GM12892 (cell line): ENCODE results near the gene FBXL13. TPM values are rescaled to one million over a fixed set of nuclear protein-coding genes. Genes with fewer than 3 reads are reported as not detected.
A peak's percentile ranks its signal among the peaks of the same experiment; 100 is the strongest.
"Not testable (repeated sequence)": the region's sequence is repeated elsewhere in the genome, so short reads cannot be mapped to it uniquely, and the experiment has no call there.

Source experiments
- DNase-seq: peaks from one replicate; pipeline ENCODE4 v3.0.0; 2011; ENCODE audit not compliant: insufficient read length
- FAIRE-seq: peaks from 2 replicates; lab custom pipeline; 2011; peaks lifted over from hg19 to GRCh38; lab: Jason Lieb, UNC
- POLR2A ChIP-seq: IDR thresholded peaks from 2 replicates; pipeline ENCODE4 v1.6.1; 2011; ENCODE audit warnings: low read depth, low read length, control low read depth
- POLR2AphosphoS5 ChIP-seq: IDR thresholded peaks from 2 replicates; pipeline ENCODE4 v1.6.1; 2011; ENCODE audit warnings: low read depth, low read length, control low read depth
- TAF1 ChIP-seq: IDR thresholded peaks from 2 replicates; pipeline ENCODE4 v1.6.1; 2011; ENCODE audit warnings: low read depth, mild to moderate bottlenecking, control low read depth, low read length, borderline replicate concordance
- polyA plus RNA-seq: library from polyadenylated mRNA; unstranded; fragments of >200 nt; gene quantifications from one replicate; pipeline ENCODE4 v1.2.1, GENCODE V29; 2012; ENCODE audit warnings: missing spikeins, inconsistent platforms; ENCODE audit not compliant: missing spikeins

Gene FBXL13
- polyA plus RNA-seq = 1.1 TPM

DNA sequence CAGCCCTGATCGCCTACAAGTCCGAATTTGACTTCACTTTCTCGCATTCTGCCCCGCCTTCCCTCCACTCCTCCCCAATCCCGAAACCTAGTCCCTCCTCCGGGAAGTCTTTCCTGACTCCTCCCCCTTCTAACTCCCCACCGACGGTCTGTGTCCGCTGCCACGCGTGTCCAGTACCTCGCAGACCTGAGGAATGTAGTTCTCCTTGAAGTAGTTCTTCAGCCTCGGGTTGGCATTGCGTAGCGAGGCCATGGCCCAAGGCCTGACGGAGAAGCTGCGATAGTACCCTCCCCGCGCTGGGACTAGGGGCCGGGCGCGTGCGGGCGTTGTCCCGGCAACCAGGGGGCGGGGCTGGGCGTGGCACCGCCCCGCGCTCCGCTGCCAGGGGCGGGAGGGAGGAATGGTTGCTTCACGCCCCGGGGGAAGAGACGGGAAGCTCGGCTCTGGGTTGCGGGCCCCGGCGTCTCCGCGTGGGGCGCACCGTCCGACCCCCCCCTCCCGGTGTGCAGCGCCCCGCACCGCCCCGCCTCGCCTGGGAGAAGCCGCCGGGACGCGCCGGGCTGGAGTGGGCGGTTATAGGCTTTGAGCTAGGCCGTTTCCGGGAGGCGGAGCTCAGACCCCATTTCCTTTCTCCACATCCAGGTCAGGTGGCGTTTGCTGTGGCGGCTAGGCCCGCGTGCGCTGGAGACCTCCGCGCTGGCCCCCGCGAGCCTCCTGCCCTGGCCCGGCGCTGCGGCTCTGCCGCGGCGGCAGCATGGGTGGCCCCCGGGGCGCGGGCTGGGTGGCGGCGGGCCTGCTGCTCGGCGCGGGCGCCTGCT is at the start of gene FBXL13, which contains the start of gene ARMC10:
FBXL13 (minus strand) TSS at position 278 of the 818 bp plus-strand sequence.
ARMC10 (plus strand) TSS at position 622 of the 818 bp plus-strand sequence; CDS start at position 755, 133 bp downstream.
- DNase-seq (peak; percentile 73), FAIRE-seq (peak; percentile 100)
- TF ChIP-seq POLR2AphosphoS5 (peak; percentile 78), TAF1 (no peak; the same call in 1 of the 2 replicates), POLR2A (peak; percentile 82; the same call in 1 of the 2 replicates)

DNA sequence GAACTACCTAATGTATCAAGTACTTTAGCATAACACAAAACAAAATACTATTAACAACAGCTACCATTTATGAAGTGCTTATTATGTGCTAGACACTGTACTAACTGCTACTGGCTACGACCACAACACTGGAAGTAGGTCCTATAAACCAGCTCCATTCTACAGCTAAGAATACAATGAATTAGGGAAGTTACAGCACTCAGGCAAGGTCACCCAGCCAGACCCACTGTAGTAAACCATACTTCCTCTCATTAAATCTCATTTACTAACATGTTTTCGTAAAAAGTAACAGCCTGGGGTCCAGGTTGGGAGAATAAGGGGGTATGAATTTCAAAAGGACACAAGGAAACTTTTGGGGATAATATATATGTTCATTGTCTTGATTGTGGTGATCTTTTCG is 48.9 kb upstream of the FBXL13 start:
- TF ChIP-seq POLR2A (no peak), TAF1 (no peak), POLR2AphosphoS5 (no peak)
- no peak for DNase-seq
- no peak for FAIRE-seq

DNA sequence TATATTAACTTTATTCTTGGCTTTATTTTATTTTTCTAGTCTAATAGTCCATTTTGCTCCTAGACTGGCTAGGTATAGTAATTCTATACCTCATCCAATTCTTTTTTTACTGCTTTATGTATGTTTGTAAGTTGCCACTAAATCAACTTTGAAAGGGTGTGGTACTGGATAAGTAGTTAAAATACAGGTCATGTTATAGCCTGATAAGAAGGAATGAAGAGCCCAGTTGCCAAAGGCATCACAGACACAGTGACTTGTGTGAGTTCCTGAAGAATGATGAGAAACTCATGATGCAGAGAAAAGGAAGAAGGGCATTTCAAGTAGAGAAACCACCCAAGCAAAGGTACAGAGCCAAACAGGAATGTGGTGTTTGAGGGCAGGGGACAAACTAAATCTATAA is 47.0 kb upstream of the FBXL13 start:
- FAIRE-seq = no peak
- TF ChIP-seq POLR2AphosphoS5 (no peak), POLR2A (no peak), TAF1 (no peak)

DNA sequence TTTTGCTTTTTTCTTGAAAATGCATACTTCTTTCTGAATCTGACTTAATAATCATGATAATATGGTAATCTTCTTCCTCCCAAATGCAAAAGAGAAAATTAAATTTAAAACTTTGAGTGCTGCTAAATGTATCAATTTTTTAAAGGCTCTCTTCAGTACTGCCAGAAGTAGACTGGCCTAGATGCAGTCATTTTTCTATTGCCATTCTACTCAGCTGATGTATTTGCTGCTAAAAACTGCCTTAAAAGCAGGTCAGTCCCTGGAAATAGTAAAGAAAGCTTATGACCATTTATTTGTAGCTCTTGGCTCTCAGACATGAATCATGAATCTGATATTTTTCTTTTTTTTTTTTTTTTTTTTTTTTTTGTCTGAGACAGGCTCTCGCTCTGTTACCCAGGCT is 45.8 kb upstream of the FBXL13 start:
- FAIRE-seq = no peak
- TF ChIP-seq POLR2AphosphoS5 (no peak), TAF1 (no peak), POLR2A (no peak)
- no peak for DNase-seq

More for the DNA sequence above, 47.0 kb upstream of the FBXL13 start:
- no peak for DNase-seq

DNA sequence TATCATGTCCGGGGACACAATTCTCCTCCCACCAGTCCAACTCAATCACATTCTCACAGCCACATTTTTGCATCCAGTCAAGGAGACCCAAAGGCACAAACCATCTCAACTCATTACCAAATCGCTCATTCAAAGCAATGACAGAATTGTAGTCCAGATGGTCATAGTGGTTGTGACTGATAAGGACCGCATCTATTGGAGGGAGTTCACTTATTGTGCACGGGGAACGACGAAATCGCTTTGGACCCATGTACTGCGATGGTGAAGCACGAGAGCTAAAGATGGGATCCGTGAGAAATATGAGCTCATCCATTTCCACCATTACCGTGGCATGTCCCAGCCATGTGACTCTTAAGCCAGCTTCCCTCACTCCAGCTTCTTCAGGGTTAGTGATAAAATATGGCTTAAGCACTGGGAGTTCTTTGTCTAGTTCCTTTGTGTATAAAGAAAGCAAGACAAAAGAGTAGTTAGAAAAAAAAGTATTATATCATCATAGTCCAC is 45.2 kb upstream of the FBXL13 start:
- TF ChIP-seq POLR2AphosphoS5 (no peak), POLR2A (no peak), TAF1 (no peak)
- no peak for DNase-seq
- no peak for FAIRE-seq

DNA sequence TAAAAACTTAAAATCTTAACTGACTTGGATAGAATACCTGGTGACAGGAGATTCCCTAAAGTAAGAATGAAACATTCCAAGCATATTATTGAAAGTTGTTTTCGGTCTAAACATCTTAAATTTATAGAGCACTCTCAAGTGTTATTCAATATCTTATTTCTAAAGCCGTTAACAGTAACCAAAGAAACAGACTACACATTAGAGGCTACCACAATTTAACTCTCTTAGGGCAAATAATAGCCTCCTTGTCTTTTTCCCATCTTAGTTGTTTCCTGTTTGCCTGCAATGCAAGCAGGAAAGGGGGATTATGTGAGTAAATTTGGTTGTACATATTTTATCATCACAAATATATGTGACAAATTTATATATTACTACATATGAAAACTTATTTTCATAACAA is 42.9 kb upstream of the FBXL13 start:
- DNase-seq (no peak), FAIRE-seq (no peak)
- TF ChIP-seq POLR2AphosphoS5 (no peak), POLR2A (no peak), TAF1 (no peak)

DNA sequence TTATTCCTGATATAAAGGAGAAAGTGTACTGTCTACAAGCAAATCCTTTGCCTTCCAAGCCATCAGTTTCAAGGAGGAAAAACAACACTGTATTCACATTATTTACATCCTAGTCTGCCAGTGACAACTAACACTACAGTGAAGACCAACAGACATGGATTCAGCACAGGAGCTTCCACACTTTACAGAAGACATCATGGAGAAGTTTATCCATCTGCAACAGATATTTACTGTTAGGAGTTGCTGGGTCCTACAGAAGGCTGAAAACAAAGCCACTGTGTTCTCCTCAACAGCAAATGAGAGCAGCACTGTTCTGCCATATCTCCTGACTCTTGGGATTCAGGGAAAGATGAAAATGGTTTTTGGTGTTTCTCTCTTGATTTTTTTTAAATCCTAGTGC is 42.4 kb upstream of the FBXL13 start:
- TF ChIP-seq POLR2AphosphoS5 (no peak), TAF1 (no peak), POLR2A (no peak)
- no peak for DNase-seq
- no peak for FAIRE-seq

DNA sequence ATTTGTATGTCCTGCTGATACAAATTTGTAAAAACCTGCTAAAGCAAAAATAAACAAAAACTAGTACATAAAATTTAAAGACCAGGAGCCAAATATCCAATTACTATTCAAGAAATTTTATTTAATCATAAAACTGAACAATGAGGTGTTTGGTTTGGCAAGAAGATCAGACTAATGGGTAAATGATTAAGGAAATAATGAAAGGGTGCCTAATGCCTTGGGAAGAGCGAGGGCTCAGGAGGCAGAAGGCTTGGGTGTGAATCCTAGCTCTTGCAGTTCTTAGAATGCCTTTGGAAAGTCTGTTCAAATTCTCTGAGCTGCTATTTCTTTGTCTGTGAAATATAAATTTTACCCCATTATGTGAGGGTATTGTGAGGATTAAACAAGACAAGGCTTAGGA is 41.9 kb upstream of the FBXL13 start:
- TF ChIP-seq TAF1 (no peak), POLR2AphosphoS5 (no peak), POLR2A (no peak)
- no peak for FAIRE-seq
- DNase-seq = no peak

DNA sequence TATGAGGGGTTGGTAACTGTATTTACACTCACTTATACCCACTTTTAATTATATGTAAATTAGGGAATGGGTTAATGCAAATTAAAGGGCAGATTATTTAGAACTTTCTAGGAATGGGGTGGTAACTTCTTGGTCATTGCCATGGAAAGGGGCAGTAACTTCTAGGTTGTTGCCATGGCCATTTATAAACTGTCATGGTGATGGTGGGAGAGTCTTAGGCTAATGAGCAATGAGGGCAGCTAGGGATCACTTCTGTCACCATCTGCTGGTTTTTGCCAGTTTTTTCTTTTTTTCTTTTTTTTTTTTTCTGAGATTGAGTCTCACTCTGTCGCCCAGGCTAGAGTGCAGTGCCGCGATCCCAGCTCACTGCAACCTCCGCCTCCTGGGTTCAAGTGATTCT is 41.2 kb upstream of the FBXL13 start:
- TF ChIP-seq POLR2A = no peak
- TF ChIP-seq TAF1 = no peak
- no peak for TF ChIP-seq POLR2AphosphoS5
- DNase-seq (no peak), FAIRE-seq (no peak)

DNA sequence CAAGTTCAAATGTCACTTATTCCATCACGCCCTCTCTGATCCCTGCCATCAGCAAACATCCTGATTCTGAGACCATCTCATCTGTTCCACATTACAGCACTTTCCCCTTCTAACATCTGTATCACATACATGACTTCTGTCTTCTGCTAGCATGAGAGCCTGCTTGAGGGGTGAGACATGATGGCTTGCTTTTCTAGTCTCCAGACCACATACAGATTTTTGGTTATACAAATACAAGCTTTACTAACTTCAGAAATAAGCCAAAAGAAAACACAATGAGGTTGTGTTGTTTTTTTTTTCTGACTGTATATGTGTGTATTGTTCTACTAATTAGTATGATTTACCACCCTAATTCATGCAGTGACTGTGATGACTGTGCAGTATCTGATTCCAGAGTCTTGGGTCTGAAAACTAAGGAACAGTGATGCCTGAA is 40.0 kb upstream of the FBXL13 start:
- FAIRE-seq (no peak), DNase-seq (no peak)
- TF ChIP-seq TAF1 (no peak), POLR2A (no peak)

DNA sequence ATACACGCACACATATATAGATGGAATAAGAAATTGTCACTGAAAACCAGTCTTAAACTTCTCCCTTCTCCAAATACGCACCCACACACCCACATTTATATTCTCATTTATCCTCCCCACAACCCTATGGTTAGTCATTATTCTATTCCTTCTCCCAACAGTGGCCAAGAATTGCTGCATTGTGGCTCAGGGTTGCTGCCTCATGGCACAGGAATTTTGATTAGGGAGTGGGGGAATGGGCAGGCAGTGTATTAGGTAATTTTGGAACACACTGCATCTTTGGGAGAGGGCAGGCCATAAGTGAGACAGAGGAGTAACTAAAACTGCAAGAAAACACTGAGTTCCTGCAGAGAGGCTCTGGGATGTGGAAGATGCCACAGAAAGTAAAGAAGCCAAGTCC is 38.6 kb upstream of the FBXL13 start:
- no peak for DNase-seq
- no peak for TF ChIP-seq TAF1
- TF ChIP-seq POLR2A = no peak
- TF ChIP-seq POLR2AphosphoS5 = no peak
- no peak for FAIRE-seq

DNA sequence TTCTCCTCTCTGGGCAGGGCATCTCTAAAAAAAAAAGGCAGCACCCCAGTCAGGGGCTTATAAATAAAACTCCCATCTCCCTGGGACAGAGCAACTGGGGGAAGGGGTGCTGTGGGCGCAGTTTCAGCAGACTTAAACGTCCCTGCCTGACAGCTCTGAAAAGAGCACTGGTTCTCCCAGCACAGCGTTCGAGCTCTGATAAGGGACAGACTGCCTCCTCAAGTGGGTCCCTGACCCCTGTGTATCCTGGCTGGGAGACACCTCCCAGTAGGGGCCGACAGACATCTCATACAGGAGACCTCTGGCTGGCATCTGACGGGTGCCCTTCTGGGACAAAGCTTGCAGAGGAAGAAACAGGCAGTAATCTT is 32.1 kb upstream of the FBXL13 start:
- DNase-seq, FAIRE-seq: not testable (repeated sequence)
